Caki2 (cell line): Measurements from ENCODE around the gene EXOC2. TPM values are rescaled to one million over a fixed set of nuclear protein-coding genes. Genes with fewer than 3 reads are reported as not detected.

Experiments used
- total RNA-seq: library from RNA; depleted of rRNA; stranded (reverse); fragments of >200 nt; shearing (Covaris generic); gene quantifications from 2 replicates; pipeline ENCODE4 v1.2.3, GENCODE V29; 2014; ENCODE audit warnings: low replicate concordance; rRNA removed

EXOC2 gene
- total RNA-seq, 1 experiment from 2014 or later: 34.7 TPM

Other genes with a start within 250 kb of the EXOC2 start
- 0.17 and 2.1 TPM in 2 replicates for gene HUS1B, start 36.0 kb downstream of the EXOC2 start, total RNA-seq